Trophoblast cell (in vitro differentiated cells and primary cell): ENCODE results near the gene EDIL3.
"Not testable (repeated sequence)": the region's sequence is repeated elsewhere in the genome, so short reads cannot be mapped to it uniquely, and the experiment has no call there.

Experiments
- DNase-seq, 2 donors: peaks; one replicate each; pipeline ENCODE4 v3.0.0-alpha.2; 2016
- H2AFZ ChIP-seq: 2 replicates; pipeline ENCODE4 v1.6.1; 2013; ENCODE audit warnings: low read length, moderate library complexity, mild to moderate bottlenecking; ENCODE audit not compliant: insufficient read depth, poor library complexity
- H2AK5ac ChIP-seq: 2 replicates; pipeline ENCODE4 v1.6.1; 2013; ENCODE audit warnings: mild to moderate bottlenecking, low read length
- H2BK120ac ChIP-seq: 2 replicates; pipeline ENCODE4 v1.6.1; 2013; ENCODE audit warnings: low read length, mild to moderate bottlenecking, moderate library complexity; ENCODE audit not compliant: insufficient read depth, poor library complexity
- H2BK12ac ChIP-seq: 2 replicates; pipeline ENCODE4 v1.6.1; 2013; ENCODE audit warnings: mild to moderate bottlenecking, low read length, moderate library complexity
- H2BK5ac ChIP-seq: 2 replicates; pipeline ENCODE4 v1.6.1; 2013; ENCODE audit warnings: low read length, low read depth, moderate library complexity, mild to moderate bottlenecking; ENCODE audit not compliant: poor library complexity
- H3K14ac ChIP-seq: 2 replicates; pipeline ENCODE4 v1.6.1; 2013; ENCODE audit warnings: mild to moderate bottlenecking, low read length
- H3K18ac ChIP-seq: 2 replicates; pipeline ENCODE4 v1.6.1; 2013; ENCODE audit warnings: mild to moderate bottlenecking, low read length
- H3K23ac ChIP-seq: 2 replicates; pipeline ENCODE4 v1.6.1; 2013; ENCODE audit warnings: low read length
- H3K27ac ChIP-seq: 2 replicates; pipeline ENCODE4 v1.5.1; 2013; ENCODE audit warnings: low read depth, mild to moderate bottlenecking, inconsistent platforms, low read length, moderate library complexity
- H3K27me3 ChIP-seq: 2 replicates; pipeline ENCODE4 v1.6.1; 2013; ENCODE audit warnings: inconsistent platforms, mild to moderate bottlenecking, low read length, moderate library complexity; ENCODE audit not compliant: insufficient read depth
- H3K36me3 ChIP-seq, 2 experiments: 1 replicate in 1 of 2; 2 replicates in 1 of 2; pipeline ENCODE4 v1.6.1; 2013; ENCODE audit warnings: low read length in 2 of 2, mild to moderate bottlenecking in 2 of 2, moderate library complexity in 1 of 2; ENCODE audit not compliant: insufficient read depth in 2 of 2, control insufficient read depth in 1 of 2
- H3K4ac ChIP-seq: 2 replicates; pipeline ENCODE4 v1.6.1; 2013; ENCODE audit warnings: low read depth, mild to moderate bottlenecking, low read length, moderate library complexity
- H3K4me1 ChIP-seq, 2 experiments: 1 replicate in 1 of 2; 2 replicates in 1 of 2; pipeline ENCODE4 v1.6.1; 2013; ENCODE audit warnings: low read length in 2 of 2, mild to moderate bottlenecking in 2 of 2, moderate library complexity in 1 of 2; ENCODE audit not compliant: insufficient read depth in 2 of 2, control insufficient read depth in 1 of 2
- H3K4me2 ChIP-seq: 2 replicates; pipeline ENCODE4 v1.6.1; 2013; ENCODE audit warnings: inconsistent platforms, mild to moderate bottlenecking, low read length, moderate library complexity
- H3K4me3 ChIP-seq: 2 replicates; pipeline ENCODE4 v1.5.1; 2013; ENCODE audit warnings: mild to moderate bottlenecking, low read depth, low read length, inconsistent platforms
- H3K79me1 ChIP-seq: one replicate; pipeline ENCODE4 v1.6.1; 2013; ENCODE audit warnings: low read length
- H3K79me2 ChIP-seq: 2 replicates; pipeline ENCODE4 v1.6.1; 2013; ENCODE audit warnings: low read length, mild to moderate bottlenecking; ENCODE audit not compliant: control insufficient read depth, insufficient read depth, poor library complexity
- H3K9ac ChIP-seq: 2 replicates; pipeline ENCODE4 v1.6.1; 2013; ENCODE audit warnings: mild to moderate bottlenecking, low read length
- H3K9me3 ChIP-seq: 2 replicates; pipeline ENCODE4 v1.6.1; 2013; ENCODE audit warnings: low read depth, mild to moderate bottlenecking, control low read depth, inconsistent platforms, low read length; ENCODE audit not compliant: insufficient read depth
- H4K12ac ChIP-seq: 2 replicates; pipeline ENCODE4 v1.6.1; 2013; ENCODE audit warnings: low read depth, mild to moderate bottlenecking, low read length, moderate library complexity
- H4K8ac ChIP-seq: 2 replicates; pipeline ENCODE4 v1.6.1; 2013; ENCODE audit warnings: low read depth, mild to moderate bottlenecking, low read length, moderate library complexity
- H4K91ac ChIP-seq: one replicate; pipeline ENCODE4 v1.6.1; 2013; ENCODE audit warnings: low read depth, mild to moderate bottlenecking, low read length, moderate library complexity
- WGBS: extraction: QIAGEN DNeasy Blood & Tissue Kit; methylation state at CpG from one replicate; pipeline ENCODE4 v1.1.7; 2013; ENCODE audit warnings: missing lambda C conversion rate; ENCODE audit not compliant: insufficient read length, insufficient coverage; ENCODE audit errors: extremely low coverage; 5-methylcytosine and 5-hydroxymethylcytosine counted together

Gene EDIL3

GRCh38 chr5:84332106-84332505 is 52.6 kb downstream of the EDIL3 start:
- Histone ChIP-seq H3K27ac (no peak overlapping the region), H4K12ac (no peak overlapping the region), H3K9ac (no peak overlapping the region), H3K14ac (no peak overlapping the region), H3K36me3 (no peaks in the 10 kb centered on the region), H3K9me3 (no peaks in the 10 kb centered on the region), H4K8ac (no peak overlapping the region), H3K79me1 (no peaks in the 10 kb centered on the region), H3K79me2 (no peaks in the 10 kb centered on the region), H2BK120ac (no peak overlapping the region), H2AFZ (no peak overlapping the region), H3K4ac (no peak overlapping the region), H2BK12ac (no peak overlapping the region), H2AK5ac (no peak overlapping the region), H3K18ac (no peak overlapping the region), H4K91ac (no peak overlapping the region), H3K4me1 (no peaks in the 10 kb centered on the region), H3K4me2 (no peak overlapping the region), H3K27me3 (no peaks in the 10 kb centered on the region), H3K4me3 (no peak overlapping the region), H3K23ac (no peak overlapping the region), H2BK5ac (no peak overlapping the region)
- DNase-seq = no peak
- no CpG with 5 or more reads among the region's 5 CpGs for WGBS

- Histone ChIP-seq H3K9me3 (no peaks in the 10 kb centered on the region), H3K36me3 (no peaks in the 10 kb centered on the region), H3K23ac (no peak overlapping the region), H2BK120ac (no peak overlapping the region), H4K91ac (no peak overlapping the region), H2AK5ac (no peak overlapping the region), H2AFZ (no peak overlapping the region), H3K79me1 (no peaks in the 10 kb centered on the region), H3K27ac (no peak overlapping the region), H3K4me1 (no peaks in the 10 kb centered on the region), H4K12ac (no peak overlapping the region), H3K4me3 (no peak overlapping the region), H3K18ac (no peak overlapping the region), H3K4me2 (no peak overlapping the region), H3K4ac (no peak overlapping the region), H3K79me2 (no peaks in the 10 kb centered on the region), H4K8ac (no peak overlapping the region), H2BK5ac (no peak overlapping the region), H3K27me3 (no peaks in the 10 kb centered on the region), H3K14ac (no peak overlapping the region), H2BK12ac (no peak overlapping the region), H3K9ac (no peak overlapping the region)
- no peak for DNase-seq
- WGBS = no CpG with 5 or more reads among the region's 3 CpGs
Measured at GRCh38 chr5:84327591-84327990, 57.1 kb downstream of the EDIL3 start.

- no peak overlapping the region for H3K18ac ChIP-seq
- no peak overlapping the region for H4K8ac ChIP-seq
- no peak overlapping the region for H3K9ac ChIP-seq
- H2BK5ac ChIP-seq = no peak overlapping the region
- H3K27ac ChIP-seq = no peak overlapping the region
- no peaks in the 10 kb centered on the region for H3K27me3 ChIP-seq
- no peak overlapping the region for H4K12ac ChIP-seq
- no peaks in the 10 kb centered on the region for H3K79me2 ChIP-seq
- H3K4me2 ChIP-seq = no peak overlapping the region
- no peaks in the 10 kb centered on the region for H3K79me1 ChIP-seq
- H3K14ac ChIP-seq = no peak overlapping the region
- no peak overlapping the region for H2BK120ac ChIP-seq
- H2AFZ ChIP-seq = no peak overlapping the region
- no peak overlapping the region for H3K4me3 ChIP-seq
- H3K9me3 ChIP-seq = no peaks in the 10 kb centered on the region
- H2AK5ac ChIP-seq = no peak overlapping the region
- no peak overlapping the region for H4K91ac ChIP-seq
- no CpG with 5 or more reads among the region's 3 CpGs for WGBS
- no peak overlapping the region for H3K23ac ChIP-seq
- DNase-seq = no peak
- no peaks in the 10 kb centered on the region for H3K4me1 ChIP-seq
- no peak overlapping the region for H2BK12ac ChIP-seq
- no peaks in the 10 kb centered on the region for H3K36me3 ChIP-seq
- H3K4ac ChIP-seq = no peak overlapping the region
Measured at GRCh38 chr5:84322646-84323045, 62.0 kb downstream of the EDIL3 start.

GRCh38 chr5:84317826-84318225 is 66.9 kb downstream of the EDIL3 start:
- not testable (repeated sequence) for H3K4ac ChIP-seq, H3K79me2 ChIP-seq, H3K36me3 ChIP-seq, H3K18ac ChIP-seq, H2AK5ac ChIP-seq, H3K27me3 ChIP-seq, H2BK5ac ChIP-seq, DNase-seq, H4K8ac ChIP-seq, H3K23ac ChIP-seq, H3K27ac ChIP-seq, H3K9me3 ChIP-seq, H4K91ac ChIP-seq, H4K12ac ChIP-seq, H3K4me3 ChIP-seq, H2BK12ac ChIP-seq, H3K9ac ChIP-seq, H2AFZ ChIP-seq, H3K14ac ChIP-seq, H3K4me2 ChIP-seq, H2BK120ac ChIP-seq, H3K79me1 ChIP-seq, H3K4me1 ChIP-seq
- no CpG with 5 or more reads among the region's 1 CpG for WGBS
